Activated CD8-positive, alpha-beta memory T cell treated with anti-CD3 and anti-CD28 coated beads, Interleukin-2, amount 50 U/mL, for 24 hours (primary cell): ENCODE measurements around the gene TSC1.

ENCODE experiments used
- DNase-seq: peaks from one replicate; pipeline ENCODE4 v3.0.0-alpha.2; 2020; ENCODE audit errors: extremely low read depth

The TSC1 gene

DNA sequence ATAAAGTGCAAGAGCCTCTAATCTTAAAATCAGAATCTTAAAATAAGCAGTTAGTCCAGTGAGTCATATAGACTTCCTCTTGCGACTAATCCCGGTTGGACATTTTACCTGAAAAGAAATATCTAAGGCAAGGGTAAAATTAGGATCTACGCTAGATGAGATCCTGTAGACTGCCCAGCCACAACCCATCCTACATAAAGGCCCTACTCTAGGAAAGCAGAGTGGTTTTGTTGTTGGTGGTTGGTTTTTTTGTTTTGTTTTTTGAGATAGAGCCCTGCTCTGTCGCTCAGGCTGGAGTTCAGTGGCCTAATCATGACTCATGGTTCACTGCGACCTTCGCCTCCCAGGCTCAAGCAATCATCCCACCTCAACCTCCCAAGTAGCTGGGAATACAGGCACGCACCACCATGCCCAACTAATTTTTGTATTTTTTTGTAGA, 6.9 kb downstream of the TSC1 start:
- no peak for DNase-seq

DNA sequence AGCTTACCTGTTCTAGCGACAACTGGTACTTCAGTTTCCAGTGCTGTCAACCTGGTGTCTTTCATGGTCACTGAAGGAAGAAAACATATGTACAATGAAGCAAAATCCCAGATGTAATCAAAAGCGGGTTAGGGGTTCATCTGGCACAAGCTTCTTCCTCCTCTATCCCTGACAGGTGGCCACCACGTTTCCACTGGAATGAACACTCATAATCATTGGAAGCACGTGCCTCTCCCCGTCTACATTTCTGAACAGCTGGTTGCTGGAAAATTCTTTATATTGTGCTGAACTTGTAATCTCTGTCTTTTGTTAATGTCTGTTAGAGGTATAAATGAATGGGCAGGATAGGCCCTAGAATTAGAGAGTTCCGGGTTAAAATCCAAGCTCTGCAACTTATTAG, 9.4 kb downstream of the TSC1 start:
- no peak for DNase-seq

DNA sequence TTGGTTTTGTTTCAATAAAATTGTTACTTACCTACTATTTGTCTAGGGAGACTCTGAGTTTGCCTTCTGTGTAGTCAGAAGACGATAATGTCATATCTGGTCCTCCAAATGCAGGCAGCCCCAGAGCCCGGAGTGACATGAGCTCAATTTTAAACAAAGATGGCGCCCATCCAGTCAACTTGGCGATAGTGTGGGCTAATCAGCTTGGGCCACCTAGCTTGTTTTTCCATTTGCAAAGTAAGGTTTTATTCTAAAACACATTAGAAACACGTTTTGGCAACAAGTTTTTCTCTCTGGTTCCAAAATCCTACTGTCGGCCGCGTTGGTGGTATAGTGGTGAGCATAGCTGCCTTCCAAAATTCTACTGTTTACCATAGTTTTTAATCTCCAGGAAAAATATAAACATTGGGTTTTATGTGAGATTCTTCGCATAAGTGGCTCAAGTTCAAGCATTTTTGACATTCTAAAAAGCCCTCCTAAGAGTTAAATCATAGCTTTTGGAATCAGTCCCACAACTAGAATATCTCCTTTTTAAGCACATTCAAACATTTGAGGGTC, 13.2 kb downstream of the TSC1 start:
- DNase-seq, result no peak

DNA sequence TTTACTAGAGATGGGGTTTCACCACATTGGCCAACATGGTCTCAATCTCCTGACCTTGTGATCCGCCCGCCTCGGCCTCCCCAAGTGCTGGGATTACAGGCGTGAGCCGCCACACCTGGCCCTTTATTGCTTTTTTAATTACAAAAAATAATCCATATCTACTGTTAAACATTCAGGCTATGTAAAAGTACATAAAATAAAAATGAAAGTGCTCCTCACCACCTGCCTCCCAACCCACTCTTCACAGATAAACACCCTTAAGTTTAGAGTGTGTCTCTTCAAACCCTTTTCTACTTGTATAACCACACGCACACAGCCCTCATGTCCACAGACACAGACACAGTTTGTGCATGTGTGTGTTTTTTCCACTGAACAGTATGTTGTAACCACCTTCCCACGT, 16.7 kb downstream of the TSC1 start:
- no peak for DNase-seq

DNA sequence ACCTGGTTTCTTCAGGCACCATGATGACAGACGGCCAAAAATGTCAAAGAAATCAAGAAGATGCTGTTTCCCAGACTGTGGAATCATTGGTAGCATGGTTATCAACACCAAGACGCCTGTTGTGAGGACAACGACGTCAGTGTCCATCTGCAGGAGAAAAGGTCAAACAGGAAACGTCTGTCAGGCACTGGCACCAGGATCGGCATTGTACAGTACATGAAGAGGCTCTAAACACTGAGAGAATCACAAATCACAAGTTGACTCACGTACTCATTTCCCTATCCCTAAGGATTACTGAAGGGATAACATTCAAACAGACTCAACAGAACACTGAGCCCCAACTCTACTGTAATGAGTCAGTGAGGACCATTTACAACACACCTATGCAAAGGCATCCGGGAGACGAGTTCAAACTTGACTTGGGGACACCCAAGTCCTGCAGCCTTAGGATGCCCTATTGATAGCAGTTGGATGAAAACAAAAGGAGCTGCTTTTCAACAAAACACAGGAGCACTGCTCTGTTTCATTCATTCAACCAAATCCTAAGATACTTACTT, 21.0 kb downstream of the TSC1 start:
- no peak for DNase-seq

DNA sequence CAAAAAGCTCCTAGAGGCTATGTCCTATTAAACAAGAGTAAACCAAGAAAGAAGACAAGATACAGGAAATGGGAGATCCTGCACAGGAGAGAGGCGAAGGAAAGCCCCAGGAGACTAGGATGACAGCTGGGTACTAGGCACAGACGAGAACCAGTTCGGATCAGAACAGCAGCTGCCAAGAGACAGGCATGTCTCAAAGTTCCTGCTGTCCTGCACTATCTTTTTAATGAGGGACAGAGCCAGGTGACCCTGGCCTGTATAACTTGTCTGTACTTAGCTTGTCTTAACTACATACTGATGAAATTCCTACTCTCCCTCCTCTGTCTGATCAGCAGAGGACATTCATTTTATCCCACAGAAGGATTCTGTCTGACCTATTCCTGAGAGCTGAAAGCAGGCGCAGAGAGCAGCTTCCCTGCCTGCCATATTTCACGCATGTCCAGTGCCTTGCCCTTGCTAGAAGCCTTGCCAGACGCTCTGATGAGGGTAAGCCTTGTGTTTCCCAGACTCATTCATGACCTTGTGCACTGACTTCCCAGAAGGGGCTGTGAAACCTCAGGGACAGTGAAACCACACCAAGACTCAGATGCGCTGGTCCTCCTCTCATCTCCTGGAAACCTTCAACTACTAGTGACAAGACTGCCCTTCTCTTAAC, 24.7 kb downstream of the TSC1 start:
- no peak for DNase-seq

DNA sequence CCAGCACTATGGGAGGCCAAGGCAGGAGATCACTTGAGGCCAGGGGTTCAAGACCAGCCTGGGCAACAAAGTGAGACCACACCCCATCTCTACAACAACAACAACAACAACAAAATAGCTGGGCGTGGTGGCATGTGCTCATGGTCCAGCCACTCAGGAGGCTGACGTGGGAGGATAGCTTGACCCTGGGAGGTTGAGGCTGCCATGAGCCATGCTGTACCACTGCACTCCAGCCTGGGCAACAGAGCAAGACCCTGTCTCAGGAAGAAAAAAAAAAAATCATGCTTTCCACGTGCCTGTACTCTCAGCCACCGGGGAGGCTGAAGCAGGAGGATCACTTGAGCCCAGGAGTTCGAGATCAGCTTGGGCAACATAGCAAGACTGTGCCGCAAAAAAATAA, 29.5 kb downstream of the TSC1 start:
- no peak for DNase-seq

DNA sequence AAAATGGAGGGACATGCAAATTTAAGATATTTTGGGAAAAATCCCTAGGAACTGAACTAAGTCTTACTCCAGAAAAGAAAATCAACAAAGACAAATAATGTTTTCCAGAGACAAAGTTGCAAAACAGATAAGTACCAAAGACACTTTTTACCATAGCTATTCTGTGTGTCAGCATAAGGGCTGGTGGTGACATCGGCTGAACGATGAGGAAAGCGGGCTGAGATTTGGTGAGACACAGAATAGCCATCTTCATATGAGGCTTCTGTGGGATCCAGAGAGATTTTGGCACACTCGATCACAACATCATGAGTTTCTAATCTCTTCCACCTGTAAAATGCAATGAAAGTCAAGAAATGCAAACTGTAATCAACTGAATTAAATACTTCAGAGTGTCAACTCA, 32.3 kb downstream of the TSC1 start:
- DNase-seq, result no peak

DNA sequence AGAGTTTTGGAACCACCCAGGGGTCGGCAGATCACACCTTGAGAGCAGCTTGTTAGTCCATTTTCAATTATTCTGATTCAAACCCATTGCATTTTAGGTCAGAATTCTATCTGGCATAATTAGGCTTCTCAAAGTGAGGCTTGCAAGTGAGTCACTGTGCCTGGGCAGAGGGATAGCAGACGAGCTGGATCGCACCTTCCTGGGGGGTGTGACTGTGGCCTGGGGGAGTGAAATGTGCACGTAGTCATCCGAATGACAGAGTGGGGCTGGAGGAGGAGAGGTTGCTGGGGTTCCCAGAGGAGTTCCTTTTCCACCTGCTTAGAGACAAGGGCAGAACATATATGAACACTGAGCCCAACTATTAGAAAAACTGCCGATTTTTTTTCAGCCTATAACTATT, 34.0 kb downstream of the TSC1 start:
- DNase-seq, result no peak

DNA sequence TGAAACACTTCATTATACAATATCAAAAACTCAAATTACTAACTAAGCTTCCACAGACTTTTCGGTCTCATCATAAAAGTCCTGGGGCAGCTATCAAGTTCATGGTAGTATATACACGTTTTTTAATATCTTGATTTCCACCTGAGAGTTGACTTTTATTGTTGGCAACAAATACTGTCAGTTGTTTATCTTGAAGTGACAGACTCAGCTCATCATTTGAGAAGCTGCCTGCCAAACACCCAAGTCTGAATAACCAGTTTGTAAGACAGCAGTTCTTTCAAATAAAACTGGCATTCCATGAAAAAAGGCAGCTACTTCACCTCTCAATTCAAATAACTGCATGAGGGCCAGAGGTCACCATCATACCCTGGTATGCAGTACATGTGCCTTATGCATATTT, 35.1 kb downstream of the TSC1 start:
- DNase-seq, result no peak

DNA sequence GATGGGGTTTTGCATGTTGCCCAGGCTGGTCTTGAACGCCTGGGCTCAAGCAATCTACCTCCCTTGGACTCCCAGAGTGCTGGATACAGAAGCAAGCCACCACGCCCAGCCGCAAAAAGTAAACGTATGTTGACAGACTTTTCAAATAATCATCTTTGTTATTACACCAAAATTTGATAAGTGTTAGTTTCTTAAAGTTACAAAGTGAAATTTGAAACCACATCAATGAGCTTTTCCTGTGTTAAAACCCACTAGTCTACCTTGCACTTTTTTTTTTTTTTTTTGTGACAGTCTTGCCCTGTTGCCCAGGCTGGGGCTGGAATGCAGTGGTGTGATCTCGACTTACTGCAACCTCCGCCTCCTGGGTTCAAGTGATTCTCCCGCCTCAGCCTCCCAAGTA, 35.8 kb downstream of the TSC1 start:
- DNase-seq, result no peak

DNA sequence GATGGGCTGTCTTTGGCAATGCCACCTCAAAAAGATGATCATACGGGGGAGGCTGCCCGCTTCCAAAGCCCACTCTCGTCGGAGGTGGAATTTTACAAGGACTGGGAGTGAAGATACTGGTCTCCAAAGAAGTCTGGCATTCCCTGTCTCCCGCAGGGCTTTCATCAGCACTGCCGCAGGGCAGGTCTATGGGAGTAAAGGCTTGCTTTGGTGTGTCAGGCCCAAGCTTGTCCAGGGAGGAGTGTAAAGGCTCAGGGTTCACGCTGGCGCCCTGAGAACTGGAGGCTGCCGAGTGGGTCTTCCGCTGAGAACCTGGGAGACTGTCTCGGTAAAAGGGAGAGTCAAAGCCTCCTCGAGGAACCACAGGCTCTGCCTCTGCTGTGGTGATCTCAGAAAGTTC, 38.7 kb downstream of the TSC1 start:
- no peak for DNase-seq

DNA sequence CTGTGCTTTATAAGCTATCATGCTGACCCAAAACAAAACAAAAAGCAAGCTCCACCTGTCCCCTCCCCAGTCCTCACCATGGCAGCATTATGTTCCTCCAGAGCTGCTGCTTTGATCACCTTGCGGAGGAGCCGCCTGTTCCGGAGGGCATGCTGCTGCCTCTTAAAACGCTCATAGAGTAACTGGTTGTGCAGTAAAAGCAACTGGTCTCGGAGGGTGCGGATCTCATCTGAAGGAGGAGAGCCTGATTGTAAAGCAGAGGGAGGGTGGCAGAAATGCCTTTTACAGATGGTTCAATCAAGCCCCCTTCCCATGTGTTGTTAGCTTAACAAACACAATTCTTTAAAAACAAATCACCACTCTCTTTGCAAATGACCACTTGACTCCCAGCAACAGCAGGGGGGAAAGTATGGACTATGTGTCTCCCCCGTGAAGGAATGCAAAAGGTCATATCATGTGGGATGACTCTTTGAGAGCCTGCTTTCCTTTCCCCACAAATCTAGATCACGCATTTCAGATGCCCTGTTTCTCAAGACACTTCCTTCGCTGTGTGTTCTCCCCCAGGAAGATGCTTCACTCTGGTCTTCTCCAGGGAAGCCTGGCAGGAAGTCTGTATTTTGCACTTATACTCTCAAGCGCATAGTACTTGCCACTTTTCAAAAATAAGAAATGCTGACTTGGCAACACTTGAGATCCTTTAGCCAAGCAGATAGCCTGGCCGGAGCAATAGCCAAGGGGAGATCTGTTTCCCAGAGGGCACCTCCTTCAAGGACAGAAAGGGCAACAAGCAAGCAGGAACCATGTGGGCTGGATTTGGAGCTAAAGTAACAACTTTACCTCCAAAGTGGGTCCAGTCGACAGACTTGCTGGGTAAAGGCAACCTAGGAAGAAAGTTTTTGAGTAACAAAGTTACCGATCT, 40.6 kb downstream of the TSC1 start:
- DNase-seq, result no peak

DNA sequence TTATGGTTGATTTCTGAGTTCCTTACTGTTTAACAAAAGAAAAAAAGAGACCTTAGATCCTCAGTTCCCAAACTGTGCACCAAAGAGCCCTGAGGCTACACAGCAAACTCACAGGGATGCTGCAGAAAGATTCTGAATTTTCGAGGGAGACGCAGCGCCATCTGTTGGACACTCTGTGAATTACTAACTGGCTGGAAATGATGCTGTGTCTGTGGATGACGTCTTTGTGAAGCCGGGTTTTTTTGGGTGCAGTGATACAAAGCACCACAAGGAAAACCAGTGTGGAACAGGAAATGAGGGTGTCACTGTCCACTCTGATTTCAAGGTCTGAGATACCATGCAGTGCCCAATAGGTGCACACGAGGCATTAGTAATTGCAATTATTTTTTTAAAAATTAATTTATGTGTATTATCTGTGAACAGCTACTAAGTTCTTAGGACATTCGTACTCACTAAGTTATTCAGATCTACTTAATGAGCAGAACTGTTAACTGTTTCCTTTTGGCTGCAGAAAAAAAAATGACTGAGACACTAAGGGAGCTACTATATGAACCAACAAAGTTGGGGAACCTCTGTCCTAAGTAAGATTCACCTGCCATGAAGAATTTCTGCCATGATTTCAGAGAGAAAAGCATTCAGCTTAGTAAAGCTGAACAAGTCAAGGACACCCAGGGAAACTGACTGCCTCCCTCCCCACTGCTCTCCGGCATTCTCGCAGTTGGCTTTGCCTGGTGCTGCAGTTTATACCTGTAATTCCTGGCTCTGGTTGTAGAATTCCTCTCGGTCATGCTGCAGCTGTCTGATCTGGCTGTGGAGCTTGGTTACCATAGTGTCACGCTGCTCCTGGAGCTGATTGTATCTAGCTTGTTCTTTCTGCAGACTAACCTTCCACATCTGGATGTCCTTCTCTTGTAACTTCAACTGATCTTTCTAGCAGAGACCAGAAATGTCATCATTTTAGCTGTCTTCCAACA, 42.3 kb downstream of the TSC1 start:
- DNase-seq, result peak; percentile 29

DNA sequence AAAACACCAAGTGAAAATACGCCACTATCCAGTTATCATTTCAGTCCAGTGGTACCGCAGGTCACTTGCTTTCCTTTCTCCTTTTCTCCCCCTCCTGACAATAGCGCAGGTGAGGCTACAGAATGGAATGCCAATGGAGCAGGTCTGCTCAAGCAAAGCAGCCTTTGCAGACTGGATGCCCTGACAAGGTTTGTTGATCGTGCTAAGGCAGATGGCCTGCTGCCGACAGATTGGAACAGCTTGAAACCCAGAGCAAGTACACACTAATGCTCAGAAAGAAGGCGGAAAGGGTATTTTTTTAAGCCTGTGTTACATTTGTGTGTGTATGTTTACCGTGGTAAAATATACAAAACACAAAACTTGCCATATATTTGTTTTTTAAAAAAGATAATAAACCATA, 46.4 kb downstream of the TSC1 start:
- no peak for DNase-seq

DNA sequence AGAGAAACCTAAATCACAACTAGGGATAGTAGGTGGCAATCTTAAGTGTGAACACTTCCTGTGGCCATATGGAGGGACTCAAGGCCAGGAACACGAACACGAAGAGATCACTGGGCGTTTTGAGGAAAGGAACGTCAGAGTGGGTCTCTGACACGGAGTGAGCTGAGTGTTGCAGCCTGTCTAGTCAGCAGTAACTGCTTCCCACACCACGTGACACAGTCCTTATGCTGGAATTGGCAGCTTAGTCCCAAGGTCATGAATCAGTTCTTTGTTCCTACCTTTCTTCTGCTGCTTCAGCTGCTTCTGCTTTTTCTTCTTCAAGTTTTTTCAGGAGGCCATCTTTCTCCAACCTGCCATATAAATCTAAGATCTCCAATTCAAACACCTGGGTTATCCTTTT, 47.5 kb downstream of the TSC1 start:
- DNase-seq, result no peak

DNA sequence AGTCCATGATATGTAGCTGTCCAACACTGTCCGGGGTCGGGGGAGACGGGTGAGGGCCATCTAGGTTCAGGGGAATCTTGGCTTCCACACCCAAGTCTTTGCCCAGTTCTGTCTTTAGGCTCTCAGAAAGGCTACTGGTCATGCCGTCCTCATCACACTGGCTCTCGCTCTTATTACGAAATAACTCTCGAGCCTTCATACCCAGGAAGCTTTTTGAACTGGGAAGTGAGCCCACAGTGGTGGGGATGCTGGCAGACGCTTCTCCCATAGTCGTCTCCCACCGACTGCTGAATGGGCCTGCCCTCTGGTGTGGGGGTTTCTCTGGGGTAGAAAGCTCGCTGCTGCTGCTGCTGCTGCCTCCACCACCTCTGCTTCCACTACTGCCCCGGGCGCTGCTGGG, 48.2 kb downstream of the TSC1 start:
- no peak for DNase-seq

DNA sequence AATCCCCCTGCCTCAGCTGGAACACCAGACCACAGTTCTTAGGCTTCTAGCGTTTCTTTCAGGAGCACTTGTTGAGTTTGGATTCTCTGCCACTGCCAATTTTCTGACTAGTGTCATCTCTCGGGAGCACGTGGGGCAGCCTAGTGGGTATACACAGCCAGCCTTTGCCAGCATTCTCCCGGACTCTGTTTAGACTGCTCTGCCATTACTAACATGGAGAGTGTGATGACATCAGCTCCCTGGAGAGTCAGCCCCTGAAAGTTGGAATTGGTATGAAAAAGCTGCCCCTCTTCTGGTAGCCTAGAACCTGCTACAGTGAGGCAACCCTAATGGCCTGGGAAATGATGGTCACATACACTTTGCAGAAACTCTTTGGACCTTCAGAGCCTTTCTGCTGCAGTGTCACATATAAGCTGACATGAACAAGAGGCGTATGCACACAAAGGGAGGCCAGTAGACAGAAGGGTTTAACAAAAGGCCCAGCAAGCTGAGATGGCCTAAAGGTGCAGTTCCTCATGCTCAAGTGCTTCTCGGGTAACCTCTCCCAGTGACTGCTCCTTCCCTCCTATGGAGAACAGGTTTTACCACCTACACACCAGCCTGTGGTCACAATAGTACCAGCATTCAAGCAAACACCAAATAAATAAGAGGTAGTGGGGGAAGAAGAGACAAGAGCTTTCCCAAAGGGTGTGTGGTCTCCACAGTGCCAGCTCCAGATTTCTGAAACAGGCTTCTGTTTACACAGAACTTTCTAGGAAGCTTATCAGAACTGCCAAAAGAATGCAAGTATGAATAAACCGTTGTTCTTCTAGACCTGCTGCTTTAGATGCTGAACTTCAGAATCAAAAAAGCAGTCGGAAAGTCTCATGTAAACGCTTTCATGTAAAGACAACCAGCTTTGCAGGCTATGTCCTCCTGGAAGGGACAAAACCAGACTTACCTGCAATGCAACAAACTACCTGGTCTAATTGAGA, 49.3 kb downstream of the TSC1 start:
- no peak for DNase-seq

DNA sequence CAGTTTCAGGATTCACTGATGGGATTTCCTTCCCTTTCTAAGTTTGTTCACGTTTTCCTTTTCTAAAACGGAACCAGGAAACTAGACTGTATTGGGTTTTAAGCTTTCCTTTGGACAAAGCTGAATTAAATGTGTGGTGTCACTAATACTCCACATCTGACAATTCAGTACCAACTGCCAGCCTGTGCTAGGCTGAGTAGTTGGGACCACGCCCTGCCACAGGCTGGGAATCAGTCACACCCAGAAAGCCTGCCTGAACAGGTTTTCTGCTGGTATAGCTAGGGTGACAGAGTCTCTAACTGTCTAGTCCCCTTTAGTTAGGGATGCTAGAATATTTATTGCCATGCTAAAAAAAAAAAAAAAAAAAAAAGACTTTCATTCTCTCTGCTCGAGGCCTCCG, 50.1 kb downstream of the TSC1 start:
- DNase-seq, result no peak

DNA sequence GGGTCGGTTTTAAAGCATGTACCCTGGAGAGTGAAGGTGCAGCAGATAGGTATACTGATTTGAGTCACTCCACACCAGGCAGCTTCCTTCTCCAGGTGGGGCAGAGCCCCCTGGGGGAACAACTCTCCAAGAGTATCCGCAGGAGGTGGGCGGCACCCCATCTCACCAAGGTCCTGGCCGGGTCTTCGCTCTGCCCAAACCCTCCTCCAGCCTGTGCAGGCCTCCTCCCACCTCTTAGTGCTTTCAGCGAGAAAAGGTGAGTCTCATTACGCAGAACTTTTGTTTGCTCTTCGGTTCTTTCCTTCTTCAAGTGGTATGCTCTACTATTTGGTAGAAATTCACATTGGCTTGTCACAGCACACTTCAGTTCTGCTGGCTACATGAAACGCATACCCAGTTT, 52.0 kb downstream of the TSC1 start:
- no peak for DNase-seq
